ENCODE results near the gene TMEM115.
A peak's percentile ranks its signal among the peaks of the same experiment; 100 is the strongest.

TMEM115 gene

GRCh38 chr3:50340448-50341329 lies 18.6 kb downstream of the TMEM115 start, which contains the start of gene RASSF1:
TSS of gene RASSF1 (minus strand) at chr3:50340836. CDS start at chr3:50340805, 31 bp downstream.
- no peak for TF ChIP-seq CTCF (IDR thresholded peaks at IDR 0.05; ENCODE audit: borderline replicate concordance, control extremely low read depth, extremely low read depth, insufficient read depth, missing control alignments)
- in situ Hi-C loops (cut with MboI; ENCODE audit: low sequenced_read_pairs, unreplicated experiment) = no loop called here
- DNase-seq (ENCODE audit: low spot score) = peak; percentile 85

- in situ Hi-C loops (cut with MboI; ENCODE audit: low sequenced_read_pairs, unreplicated experiment) = no loop called here
- DNase-seq (ENCODE audit: low spot score) = no peak
- TF ChIP-seq CTCF (IDR thresholded peaks at IDR 0.05; ENCODE audit: borderline replicate concordance, control extremely low read depth, extremely low read depth, insufficient read depth, missing control alignments) = no peak
Measured at GRCh38 chr3:50340147-50340447, 19.2 kb downstream of the TMEM115 start.

GRCh38 chr3:50339485-50340146 lies 19.7 kb downstream of the TMEM115 start:
- no peak for TF ChIP-seq CTCF (IDR thresholded peaks at IDR 0.05; ENCODE audit: borderline replicate concordance, control extremely low read depth, extremely low read depth, insufficient read depth, missing control alignments)
- no peak for DNase-seq (ENCODE audit: low spot score)
- in situ Hi-C loops (cut with MboI; ENCODE audit: low sequenced_read_pairs, unreplicated experiment) = no loop called here

GRCh38 chr3:50338965-50339364 lies 20.4 kb downstream of the TMEM115 start:
- no peak for TF ChIP-seq CTCF (IDR thresholded peaks at IDR 0.05; ENCODE audit: borderline replicate concordance, control extremely low read depth, extremely low read depth, insufficient read depth, missing control alignments)
- DNase-seq (ENCODE audit: low spot score) = no peak
- in situ Hi-C loops (cut with MboI; ENCODE audit: low sequenced_read_pairs, unreplicated experiment) = no loop called here

- DNase-seq (ENCODE audit: low spot score) = peak; percentile 99
- in situ Hi-C loops (cut with MboI; ENCODE audit: low sequenced_read_pairs, unreplicated experiment) = no loop called here
- TF ChIP-seq CTCF (IDR thresholded peaks at IDR 0.05; ENCODE audit: borderline replicate concordance, control extremely low read depth, extremely low read depth, insufficient read depth, missing control alignments) = no peak
Measured at GRCh38 chr3:50337175-50337861, 22.0 kb downstream of the TMEM115 start.

- in situ Hi-C loops (cut with MboI; ENCODE audit: low sequenced_read_pairs, unreplicated experiment) = no loop called here
- TF ChIP-seq CTCF (IDR thresholded peaks at IDR 0.05; ENCODE audit: borderline replicate concordance, control extremely low read depth, extremely low read depth, insufficient read depth, missing control alignments) = no peak
- DNase-seq (ENCODE audit: low spot score) = no peak
Measured at GRCh38 chr3:50336452-50337174, 22.7 kb downstream of the TMEM115 start.

All from GM13976 (cell line).